ENCODE results near the gene RUNDC1.

Gene RUNDC1

DNA sequence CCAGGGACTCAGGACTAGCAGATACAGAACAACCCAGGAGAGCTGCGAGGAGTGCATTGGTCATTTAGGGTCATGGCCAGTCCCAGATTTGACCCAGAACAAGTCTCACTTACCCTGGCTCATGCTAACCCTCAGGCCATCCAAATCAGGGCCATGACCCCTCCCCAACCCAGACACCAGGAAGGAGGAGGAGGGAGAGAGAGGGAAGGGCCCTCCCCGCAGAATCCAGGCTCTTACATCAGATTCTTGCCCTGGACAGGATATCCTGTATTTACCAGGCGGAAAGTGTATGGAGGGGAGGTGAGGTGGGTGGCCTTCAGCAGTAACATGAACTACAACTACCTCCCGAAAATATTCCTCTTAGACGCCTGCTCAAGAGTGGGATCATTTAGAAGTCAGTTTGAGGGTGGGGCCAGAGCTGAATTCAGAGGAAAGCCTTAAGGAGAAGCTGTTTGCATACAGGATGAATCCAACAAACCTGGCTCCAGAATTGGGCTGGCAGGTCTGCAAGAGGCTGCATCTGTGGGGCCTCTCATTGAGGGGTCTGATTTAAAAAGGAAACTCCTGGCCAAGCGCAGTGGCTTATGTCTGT, 39.8 kb downstream of the RUNDC1 start:
- no peak overlapping the region for H2AFZ ChIP-seq (ENCODE audit: low read length, unreplicated experiment)
- peaks cover 32% of the 10 kb centered on the region for H3K79me2 ChIP-seq (ENCODE audit: control insufficient read depth, insufficient read depth, low read length, unreplicated experiment)
- no peaks in the 10 kb centered on the region for H3K27me3 ChIP-seq (ENCODE audit: insufficient read depth, low read length)
- H3K27ac ChIP-seq (ENCODE audit: low read depth, low read length) = peak overlapping the region; percentile 85
- H3K4me1 ChIP-seq (ENCODE audit: control insufficient read depth, insufficient read depth, low read length, unreplicated experiment) = peaks cover 32% of the 10 kb centered on the region
- peak overlapping the region; percentile 98 for H3K4me3 ChIP-seq (ENCODE audit: low read depth, low read length)
- H3K36me3 ChIP-seq (ENCODE audit: insufficient read depth, low read length) = peaks cover 17% of the 10 kb centered on the region; the same call in 1 of the 2 replicates

DNA sequence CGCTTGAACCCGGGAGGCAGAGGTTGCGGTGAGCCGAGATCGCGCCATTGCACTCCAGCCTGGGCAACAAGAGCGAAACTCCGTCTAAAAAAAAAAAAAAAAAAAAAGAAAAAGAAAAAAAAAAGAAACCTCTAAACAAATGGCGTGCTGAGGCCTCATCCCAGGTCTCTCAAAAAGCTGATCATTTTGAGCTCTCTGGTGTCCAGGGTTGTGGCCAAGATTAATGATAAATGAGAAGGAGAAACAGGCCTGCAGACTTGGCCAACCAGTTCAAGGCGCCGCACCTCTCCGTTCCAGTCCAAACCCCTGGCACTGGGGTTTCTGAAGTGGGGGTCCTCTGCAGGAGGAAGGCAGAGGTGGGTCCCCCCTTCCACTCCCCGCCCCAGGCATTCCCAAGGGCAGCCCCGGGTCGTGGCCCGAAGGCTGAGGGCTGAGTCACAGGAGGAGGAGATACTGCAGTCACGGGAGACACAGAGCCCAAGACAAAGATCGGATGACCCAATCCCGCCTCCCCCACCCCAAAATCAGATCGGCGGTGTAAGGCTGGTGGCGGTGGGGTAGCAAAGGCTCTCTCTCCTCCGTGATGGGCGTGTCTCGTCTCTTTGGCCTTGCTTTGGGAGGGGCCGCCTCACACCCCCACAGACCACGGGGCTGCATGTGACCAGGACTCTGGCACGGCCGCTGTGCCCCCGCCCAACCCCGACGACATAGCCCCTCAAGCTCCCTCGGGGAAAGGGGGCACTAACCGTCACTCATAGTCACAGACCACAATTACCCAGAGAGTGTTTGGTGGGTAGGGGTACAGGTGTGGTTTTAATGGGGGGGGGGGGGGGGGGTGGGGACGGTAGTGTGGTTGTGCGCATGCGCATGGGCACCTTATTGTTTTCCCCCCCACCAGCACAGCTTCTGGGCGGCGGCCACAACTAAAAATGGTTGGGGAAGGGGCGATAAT, 40.7 kb downstream of the RUNDC1 start:
- H3K27me3 ChIP-seq (ENCODE audit: insufficient read depth, low read length) = no peaks in the 10 kb centered on the region; the same call in 1 of the 2 replicates
- H3K79me2 ChIP-seq (ENCODE audit: control insufficient read depth, insufficient read depth, low read length, unreplicated experiment) = peaks cover 32% of the 10 kb centered on the region
- peaks cover 17% of the 10 kb centered on the region; the same call in 1 of the 2 replicates for H3K36me3 ChIP-seq (ENCODE audit: insufficient read depth, low read length)
- peak overlapping the region; percentile 98 for H3K4me3 ChIP-seq (ENCODE audit: low read depth, low read length)
- peaks cover 23% of the 10 kb centered on the region for H3K4me1 ChIP-seq (ENCODE audit: control insufficient read depth, insufficient read depth, low read length, unreplicated experiment)
- peak overlapping the region; percentile 85 for H3K27ac ChIP-seq (ENCODE audit: low read depth, low read length)
- peak overlapping the region; percentile 73 for H2AFZ ChIP-seq (ENCODE audit: low read length, unreplicated experiment)

DNA sequence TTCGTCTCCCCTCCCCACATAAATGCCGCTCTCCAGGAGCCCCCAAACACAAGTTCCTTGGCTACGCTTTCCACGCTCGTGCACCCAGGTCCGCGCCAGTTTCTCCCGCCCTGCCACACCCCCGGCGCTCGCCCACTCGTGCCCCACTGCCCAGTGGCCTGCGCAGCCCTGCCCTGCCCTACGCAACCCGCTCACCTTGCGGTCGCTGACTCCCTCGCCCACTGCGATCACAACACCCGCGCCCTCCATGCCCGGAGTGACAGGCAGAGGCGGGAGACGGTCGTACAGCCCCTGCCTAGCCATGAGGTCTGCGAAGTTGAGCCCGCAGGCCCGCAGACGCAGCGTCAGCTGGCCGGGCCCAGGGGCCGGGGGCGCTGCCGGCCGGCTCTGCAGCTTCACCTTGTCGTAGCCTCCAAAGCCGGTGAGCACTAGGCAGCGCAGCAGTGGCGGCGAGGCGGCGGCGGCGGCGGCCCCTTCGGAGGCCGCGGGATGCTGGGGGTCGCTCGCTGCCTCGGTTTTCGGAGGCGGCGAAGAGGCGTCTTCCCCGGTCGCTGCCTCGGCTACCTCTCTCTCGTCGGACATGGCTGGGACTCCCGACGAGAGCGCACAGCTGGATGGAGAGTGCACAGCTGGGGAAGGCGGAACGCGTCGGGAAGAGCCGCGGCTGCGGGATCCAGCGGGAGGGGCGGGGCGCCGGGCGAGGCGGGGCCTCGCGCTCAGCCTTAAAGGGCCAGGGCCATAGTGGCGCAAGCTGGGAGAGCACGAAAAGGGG, 41.6 kb downstream of the RUNDC1 start, which contains the start of gene VAT1:
Gene VAT1 (minus strand): TSS at position 645 of the 772 bp plus-strand sequence. CDS start 63 bp downstream, at position 582.
- peaks cover 17% of the 10 kb centered on the region; the same call in 1 of the 2 replicates for H3K36me3 ChIP-seq (ENCODE audit: insufficient read depth, low read length)
- H3K4me3 ChIP-seq (ENCODE audit: low read depth, low read length) = peak within 1 kb of the TSS; percentile 98
- peak within 1 kb of the TSS; percentile 85 for H3K27ac ChIP-seq (ENCODE audit: low read depth, low read length)
- peak within 1 kb of the TSS; percentile 73 for H2AFZ ChIP-seq (ENCODE audit: low read length, unreplicated experiment)
- H3K27me3 ChIP-seq (ENCODE audit: insufficient read depth, low read length) = no peaks in the 10 kb centered on the region; the same call in 1 of the 2 replicates
- H3K79me2 ChIP-seq (ENCODE audit: control insufficient read depth, insufficient read depth, low read length, unreplicated experiment) = peaks cover 32% of the 10 kb centered on the region
- H3K4me1 ChIP-seq (ENCODE audit: control insufficient read depth, insufficient read depth, low read length, unreplicated experiment) = peaks cover 18% of the 10 kb centered on the region

DNA sequence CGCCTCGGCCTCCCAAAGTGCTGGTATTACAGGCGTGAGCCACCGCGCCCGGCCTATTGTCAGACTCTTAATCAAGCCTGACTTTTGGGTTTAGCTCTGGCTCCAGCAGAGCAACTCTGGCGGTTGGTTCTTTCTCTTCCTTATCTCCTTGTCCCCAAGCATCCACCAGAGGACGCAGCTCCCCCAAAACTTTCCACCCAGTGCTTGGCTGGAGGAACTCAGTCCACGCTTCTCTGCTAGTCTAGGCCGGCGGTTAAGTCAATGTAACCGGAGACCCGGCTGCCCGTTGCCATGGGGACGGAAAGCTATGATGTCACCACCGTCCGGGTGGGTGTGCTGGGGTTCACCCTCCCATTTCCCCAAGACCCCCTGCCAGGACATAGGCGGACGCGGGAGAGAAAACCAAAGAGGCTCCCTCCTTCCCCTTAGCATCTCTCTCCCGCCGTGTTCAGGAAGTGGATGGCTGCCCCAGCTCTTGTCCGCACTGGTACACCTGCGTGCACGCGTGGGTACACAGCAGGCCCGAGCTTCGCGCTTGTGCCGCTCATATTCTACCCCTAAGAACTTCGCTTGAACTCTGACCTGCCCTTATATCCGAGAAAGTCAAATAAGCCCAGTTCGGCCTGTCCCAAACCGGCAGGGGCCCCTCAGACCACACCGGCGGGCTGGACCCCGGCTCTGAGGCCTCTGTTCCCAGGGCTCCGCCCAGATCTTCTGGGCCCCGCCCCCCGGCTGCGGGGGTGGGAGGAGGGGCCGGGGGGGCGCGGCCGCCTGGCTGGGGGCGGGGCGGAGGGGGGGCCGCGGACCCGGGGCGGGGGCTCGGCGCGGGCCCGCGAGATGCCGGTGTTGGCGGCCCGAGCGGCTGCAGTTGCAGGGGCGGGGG, 44.3 kb downstream of the RUNDC1 start, which contains the start of gene RND2:
Gene RND2 (plus strand): TSS at position 825 of the 883 bp plus-strand sequence. CDS start 117 bp downstream, outside the sequence.
- peaks cover 4% of the 10 kb centered on the region; the same call in 1 of the 2 replicates for H3K36me3 ChIP-seq (ENCODE audit: insufficient read depth, low read length)
- H3K27ac ChIP-seq (ENCODE audit: low read depth, low read length) = no peak within 1 kb of the TSS
- peak within 1 kb of the TSS; percentile 72 for H3K4me3 ChIP-seq (ENCODE audit: low read depth, low read length)
- H3K4me1 ChIP-seq (ENCODE audit: control insufficient read depth, insufficient read depth, low read length, unreplicated experiment) = peaks cover 9% of the 10 kb centered on the region
- H2AFZ ChIP-seq (ENCODE audit: low read length, unreplicated experiment) = peak within 1 kb of the TSS; percentile 84
- H3K79me2 ChIP-seq (ENCODE audit: control insufficient read depth, insufficient read depth, low read length, unreplicated experiment) = peaks cover 18% of the 10 kb centered on the region
- no peaks in the 10 kb centered on the region; the same call in 1 of the 2 replicates for H3K27me3 ChIP-seq (ENCODE audit: insufficient read depth, low read length)

DNA sequence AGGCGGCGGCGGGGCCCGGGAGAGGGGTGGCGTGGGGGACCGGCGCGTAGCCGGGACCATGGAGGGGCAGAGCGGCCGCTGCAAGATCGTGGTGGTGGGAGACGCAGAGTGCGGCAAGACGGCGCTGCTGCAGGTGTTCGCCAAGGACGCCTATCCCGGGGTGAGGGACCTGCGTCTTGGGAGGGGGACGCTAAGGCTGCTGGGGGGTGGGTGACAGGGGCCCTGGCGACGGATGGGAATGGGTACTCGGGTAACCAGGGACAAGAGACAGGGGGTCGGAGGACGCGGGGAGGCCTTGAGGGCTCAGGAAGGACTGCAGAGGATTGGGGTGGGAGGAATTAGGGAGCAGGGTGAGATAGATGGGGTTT, 44.9 kb downstream of the RUNDC1 start:
- H3K4me1 ChIP-seq (ENCODE audit: control insufficient read depth, insufficient read depth, low read length, unreplicated experiment) = peaks cover 3% of the 10 kb centered on the region
- H3K4me3 ChIP-seq (ENCODE audit: low read depth, low read length) = peak overlapping the region; percentile 57; the same call in 1 of the 2 replicates
- no peaks in the 10 kb centered on the region for H3K36me3 ChIP-seq (ENCODE audit: insufficient read depth, low read length)
- no peak overlapping the region for H2AFZ ChIP-seq (ENCODE audit: low read length, unreplicated experiment)
- H3K79me2 ChIP-seq (ENCODE audit: control insufficient read depth, insufficient read depth, low read length, unreplicated experiment) = peaks cover 12% of the 10 kb centered on the region
- H3K27ac ChIP-seq (ENCODE audit: low read depth, low read length) = no peak overlapping the region
- H3K27me3 ChIP-seq (ENCODE audit: insufficient read depth, low read length) = no peaks in the 10 kb centered on the region; the same call in 1 of the 2 replicates

DNA sequence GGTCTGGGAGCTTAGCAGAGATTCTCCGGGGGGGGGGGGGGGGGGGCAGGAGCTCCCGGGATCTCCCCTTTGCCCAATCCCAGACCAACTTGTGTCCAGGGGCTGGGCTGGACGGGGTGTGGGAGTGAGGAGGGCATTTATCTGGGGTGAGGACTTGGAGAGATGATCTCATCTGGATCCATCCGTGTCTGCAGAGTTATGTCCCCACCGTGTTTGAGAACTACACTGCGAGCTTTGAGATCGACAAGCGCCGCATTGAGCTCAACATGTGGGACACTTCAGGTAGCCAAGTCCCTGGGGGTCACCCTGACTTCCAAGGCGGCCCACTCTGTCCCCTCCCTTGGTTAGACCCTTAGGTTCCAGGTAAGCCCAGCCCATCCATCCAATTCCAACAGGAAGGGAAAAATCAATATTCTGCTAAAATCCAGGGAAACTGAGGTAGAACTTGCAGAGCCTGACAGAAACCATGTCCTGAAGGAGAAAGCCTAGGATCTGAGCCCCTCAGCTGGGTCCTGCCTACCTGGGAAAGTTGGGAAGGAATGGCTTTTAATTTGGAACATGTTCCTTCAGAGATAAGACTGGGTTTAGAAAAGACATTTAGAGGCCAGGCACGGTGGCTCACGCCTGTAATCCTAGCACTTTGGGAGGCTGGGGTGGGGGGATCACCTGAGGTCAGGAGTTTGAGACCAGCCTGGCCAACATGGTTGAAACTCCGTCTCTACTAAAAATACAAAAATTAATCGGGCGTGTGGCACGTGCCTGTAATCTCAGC, 45.6 kb downstream of the RUNDC1 start:
- no peaks in the 10 kb centered on the region for H3K36me3 ChIP-seq (ENCODE audit: insufficient read depth, low read length)
- H3K79me2 ChIP-seq (ENCODE audit: control insufficient read depth, insufficient read depth, low read length, unreplicated experiment) = peaks cover 7% of the 10 kb centered on the region
- no peaks in the 10 kb centered on the region; the same call in 1 of the 2 replicates for H3K27me3 ChIP-seq (ENCODE audit: insufficient read depth, low read length)
- no peak overlapping the region for H3K4me3 ChIP-seq (ENCODE audit: low read depth, low read length)
- no peak overlapping the region for H2AFZ ChIP-seq (ENCODE audit: low read length, unreplicated experiment)
- no peaks in the 10 kb centered on the region for H3K4me1 ChIP-seq (ENCODE audit: control insufficient read depth, insufficient read depth, low read length, unreplicated experiment)
- no peak overlapping the region for H3K27ac ChIP-seq (ENCODE audit: low read depth, low read length)

DNA sequence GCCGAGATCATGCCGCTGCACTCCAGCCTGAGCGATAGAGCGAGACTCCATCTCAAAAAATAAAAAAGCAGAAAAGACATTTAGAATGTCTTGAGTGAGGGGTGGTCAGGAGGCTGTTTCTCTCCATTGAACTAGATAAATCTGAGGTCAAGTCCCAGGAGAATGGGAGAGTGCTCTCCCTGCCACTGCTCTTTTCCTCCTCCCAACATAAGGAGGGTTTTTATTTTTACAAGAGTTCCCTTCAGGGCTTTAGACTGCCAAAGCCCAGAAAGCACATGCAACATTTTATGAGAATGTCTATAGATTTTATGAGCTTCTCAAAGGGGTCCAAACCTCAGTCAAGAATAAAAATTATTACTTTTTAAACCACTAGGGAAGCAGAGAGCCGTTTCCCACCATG, 46.2 kb downstream of the RUNDC1 start:
- H3K27me3 ChIP-seq (ENCODE audit: insufficient read depth, low read length) = no peaks in the 10 kb centered on the region; the same call in 1 of the 2 replicates
- no peaks in the 10 kb centered on the region for H3K4me1 ChIP-seq (ENCODE audit: control insufficient read depth, insufficient read depth, low read length, unreplicated experiment)
- no peak overlapping the region for H2AFZ ChIP-seq (ENCODE audit: low read length, unreplicated experiment)
- H3K36me3 ChIP-seq (ENCODE audit: insufficient read depth, low read length) = no peaks in the 10 kb centered on the region
- H3K4me3 ChIP-seq (ENCODE audit: low read depth, low read length) = no peak overlapping the region
- H3K79me2 ChIP-seq (ENCODE audit: control insufficient read depth, insufficient read depth, low read length, unreplicated experiment) = peaks cover 3% of the 10 kb centered on the region
- no peak overlapping the region for H3K27ac ChIP-seq (ENCODE audit: low read depth, low read length)

DNA sequence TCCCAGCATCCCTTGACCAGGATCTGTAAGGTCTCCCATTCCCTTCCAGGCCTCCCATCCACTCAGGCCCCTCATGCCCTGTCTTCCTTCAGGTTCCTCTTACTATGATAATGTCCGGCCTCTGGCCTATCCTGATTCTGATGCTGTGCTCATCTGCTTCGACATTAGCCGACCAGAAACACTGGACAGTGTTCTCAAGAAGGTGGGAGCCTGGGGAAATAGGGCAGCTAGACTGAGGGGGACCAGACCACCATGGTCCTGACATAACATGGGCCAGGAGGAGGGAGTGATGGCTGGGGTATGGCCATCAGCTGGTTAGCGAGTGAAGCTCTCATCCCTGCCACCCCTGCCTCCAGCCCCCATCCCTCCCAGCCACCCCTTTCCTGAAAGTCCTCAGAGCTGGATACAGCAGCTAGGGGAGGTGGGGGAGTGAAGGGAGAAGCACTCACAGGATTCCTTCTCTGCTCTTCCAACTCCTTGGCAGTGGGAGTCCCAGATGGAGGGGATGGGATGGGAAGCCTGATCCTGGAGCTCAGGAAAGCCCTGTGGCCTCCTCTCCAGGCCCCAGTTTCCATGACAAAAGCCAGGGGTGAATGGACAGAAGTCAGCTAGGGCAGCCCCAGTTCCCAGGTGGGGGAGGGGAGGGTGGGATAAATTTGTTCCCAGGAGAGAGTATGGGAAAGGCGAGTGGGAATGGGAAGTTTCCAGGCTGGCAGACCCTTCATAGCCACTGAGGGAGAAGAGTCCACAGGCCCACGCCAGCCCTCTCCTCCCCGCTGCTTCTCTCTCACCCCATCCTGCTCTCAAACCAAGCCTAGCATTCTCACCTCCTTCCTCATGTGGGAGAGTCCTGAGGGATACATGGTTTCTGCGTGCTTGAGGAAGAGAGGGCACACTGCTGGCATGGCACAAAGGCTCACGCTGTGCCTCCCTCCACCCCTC, 47.0 kb downstream of the RUNDC1 start:
- no peak overlapping the region for H3K27ac ChIP-seq (ENCODE audit: low read depth, low read length)
- H3K27me3 ChIP-seq (ENCODE audit: insufficient read depth, low read length) = no peaks in the 10 kb centered on the region; the same call in 1 of the 2 replicates
- H3K4me3 ChIP-seq (ENCODE audit: low read depth, low read length) = no peak overlapping the region

More for the DNA sequence above, 47.0 kb downstream of the RUNDC1 start:
- Histone ChIP-seq H3K79me2 (ENCODE audit: control insufficient read depth, insufficient read depth, low read length, unreplicated experiment) (no peaks in the 10 kb centered on the region), H3K36me3 (ENCODE audit: insufficient read depth, low read length) (no peaks in the 10 kb centered on the region), H2AFZ (ENCODE audit: low read length, unreplicated experiment) (no peak overlapping the region), H3K4me1 (ENCODE audit: control insufficient read depth, insufficient read depth, low read length, unreplicated experiment) (no peaks in the 10 kb centered on the region)

Data from ACC112 (cell line).